Naive thymus-derived CD8-positive, alpha-beta T cell (primary cell): ENCODE data around the gene DLG4. TPM values are rescaled to one million over a fixed set of nuclear protein-coding genes. Genes with fewer than 3 reads are reported as not detected.
"Not testable (repeated sequence)": the region's sequence is repeated elsewhere in the genome, so short reads cannot be mapped to it uniquely, and the experiment has no call there.

Experiments used
- ATAC-seq, 2 donors: fragments of 150-1000 bp; cut with Tn5 transposase in 1 of 2; sonication (Bioruptor Pico), chemical (Tn5 transposase) in 1 of 2; 1 replicate in 1 of 2; 2 replicates in 1 of 2; pipeline ENCODE4 v1.10.0; 2021; ENCODE audit warnings: mild to moderate bottlenecking in 2 of 2, moderate library complexity in 2 of 2
- POLR2A ChIA-PET: fragments of 350-600 bp; sonication (Branson Sonifier 250); formaldehyde crosslinking; loops from one replicate; lab custom pipeline; 2021; ENCODE audit warnings: antibody characterized with exemption; lab: Charles Lee
- DNase-seq, 10 donors: peaks; one replicate each; pipeline versions ENCODE4 v3.0.0 to v3.0.0-alpha.2; 2020 to 2022
- H3K27ac Mint-ChIP-seq, 10 donors: one replicate each; pipeline ENCODE4 v1.8.0; 2020 to 2022; ENCODE audit warnings: mild to moderate bottlenecking in 10 of 10, mixed read lengths in 10 of 10, moderate library complexity in 4 of 10, inconsistent platforms in 1 of 10
- H3K27me3 Mint-ChIP-seq, 5 donors: one replicate each; pipeline ENCODE4 v1.8.0; 2021 to 2022; ENCODE audit warnings: mixed read lengths in 5 of 5
- H3K36me3 Mint-ChIP-seq, 3 donors: one replicate each; pipeline ENCODE4 v1.8.0; 2020 to 2022; ENCODE audit warnings: mixed read lengths in 3 of 3, mild to moderate bottlenecking in 2 of 3, inconsistent platforms in 1 of 3
- H3K4me1 Mint-ChIP-seq, 4 donors: one replicate each; pipeline ENCODE4 v1.8.0; 2021 to 2022; ENCODE audit warnings: mixed read lengths in 4 of 4
- H3K4me3 Mint-ChIP-seq, 10 donors: one replicate each; pipeline ENCODE4 v1.8.0; 2020 to 2022; ENCODE audit warnings: mild to moderate bottlenecking in 10 of 10, mixed read lengths in 10 of 10, moderate library complexity in 6 of 10, inconsistent platforms in 1 of 10
- H3K9me3 Mint-ChIP-seq, 9 donors: one replicate each; pipeline ENCODE4 v1.8.0; 2020 to 2022; ENCODE audit warnings: mixed read lengths in 9 of 9, mild to moderate bottlenecking in 3 of 9, inconsistent platforms in 1 of 9, moderate library complexity in 1 of 9
- polyA plus RNA-seq, 3 donors: library from polyadenylated mRNA; unstranded; fragments of 300-500 nt; fragmentation: Illumina TruSeq; gene quantifications; one replicate each; pipeline ENCODE4 v1.2.3, GENCODE V29; 2021
- total RNA-seq, 8 experiments: library from RNA in 2 of 8; stranded (reverse) in 2 of 8; gene quantifications; one replicate each; pipeline ENCODE4 v1.2.3 and lab custom pipeline; 2021 to 2026

The DLG4 gene
- total and polyA plus RNA-seq, 5 experiments from 2014 or later, result 0.24 to 10.2 (median 0.62) TPM

- H3K4me1 Mint-ChIP-seq, result peaks cover 21 to 53% (median 46%) of the 10 kb centered on the region in 4 donors
- no peaks in the 10 kb centered on the region for H3K27me3 Mint-ChIP-seq
- no peak for ATAC-seq
- peak overlapping the region in 7 of 10 donors; percentile 2 to 96 (median 91) for H3K4me3 Mint-ChIP-seq
- H3K9me3 Mint-ChIP-seq, result no peaks in the 10 kb centered on the region
- POLR2A ChIA-PET, result interaction anchor here (5.6 kb wide), 1 partner anchor 9 kb away, joined by 89 read pairs; the partner anchor contains the start of genes GABARAP and PHF23
- H3K27ac Mint-ChIP-seq, result peak overlapping the region in 5 of 10 donors; percentile 29 to 89 (median 52)
- H3K36me3 Mint-ChIP-seq, result peaks cover 0 to 33% (median 3%) of the 10 kb centered on the region in 3 donors
- peak in 1 of 10 donors; percentile 2 for DNase-seq
Measured at GRCh38 chr17:7248796-7249195, 29.2 kb upstream of the DLG4 start.

GRCh38 chr17:7246779-7247178 is 27.1 kb upstream of the DLG4 start:
- H3K27me3 Mint-ChIP-seq, result peaks cover 0 to 3% (median 0%) of the 10 kb centered on the region in 5 donors
- H3K27ac Mint-ChIP-seq, result peak overlapping the region in 4 of 10 donors; percentile 32 to 73 (median 70)
- peaks cover 0 to 32% (median 4%) of the 10 kb centered on the region in 3 donors for H3K36me3 Mint-ChIP-seq
- peak overlapping the region in 1 of 10 donors; percentile 54 for H3K4me3 Mint-ChIP-seq
- peaks cover 0 to 2% (median 0%) of the 10 kb centered on the region in 9 donors for H3K9me3 Mint-ChIP-seq
- no peak for ATAC-seq
- no peak for DNase-seq
- peaks cover 24 to 56% (median 44%) of the 10 kb centered on the region in 4 donors for H3K4me1 Mint-ChIP-seq
- POLR2A ChIA-PET, result interaction anchor here (0.6 to 5.6 kb wide), 4 partner anchors 7 to 374 kb away, joined by 3 to 89 read pairs (median 6); partner anchors contain the start of genes ACAP1, GABARAP and PHF23

DNA sequence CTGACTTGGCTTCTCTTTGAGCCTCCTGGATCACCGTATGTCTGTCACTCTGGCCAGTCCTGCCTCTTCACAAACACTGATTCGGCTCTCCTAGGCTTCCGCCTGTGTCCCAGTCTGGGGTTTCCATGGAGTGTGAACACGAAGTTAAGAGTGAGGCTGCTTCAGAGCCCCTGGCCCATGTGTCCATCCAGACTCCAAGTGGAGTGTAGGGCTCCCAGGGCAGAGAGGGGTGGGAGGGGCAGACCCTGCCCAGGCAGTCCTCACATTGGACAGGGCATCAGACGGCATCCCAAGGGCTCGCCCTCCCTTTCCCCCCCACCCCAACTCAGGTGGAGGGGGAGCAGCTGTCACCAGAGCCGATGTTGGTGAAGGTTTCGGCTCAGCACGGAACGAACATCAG is 24.2 kb upstream of the DLG4 start:
- Mint-ChIP-seq H3K27ac (peak overlapping the region in 7 of 10 donors; percentile 48 to 100 (median 98)), H3K36me3 (peaks cover 0 to 46% (median 4%) of the 10 kb centered on the region in 3 donors), H3K4me3 (peak overlapping the region in 3 of 10 donors; percentile 25 to 83 (median 59)), H3K4me1 (peaks cover 31 to 57% (median 46%) of the 10 kb centered on the region in 4 donors)
- POLR2A ChIA-PET, result interaction anchor here (1.5 to 18.2 kb wide), 4 partner anchors 9 to 50 kb away, joined by 3 to 371 read pairs (median 12); partner anchors contain the start of genes ACADVL and DLG4
- not testable (repeated sequence) for ATAC-seq, H3K27me3 Mint-ChIP-seq, H3K9me3 Mint-ChIP-seq, DNase-seq

- DNase-seq (no peak), ATAC-seq (no peak)
- POLR2A ChIA-PET, result interaction anchor here (1.3 to 18.2 kb wide), 8 partner anchors 6 to 208 kb away, joined by 3 to 371 read pairs (median 8); partner anchors contain the start of genes ACADVL, CTDNEP1, DLG4 and ELP5
- H3K4me3 Mint-ChIP-seq, result peak overlapping the region; percentile 79 to 98 (median 88)
- peaks cover 0 to 3% (median 0%) of the 10 kb centered on the region in 5 donors for H3K27me3 Mint-ChIP-seq
- peaks cover 0 to 2% (median 0%) of the 10 kb centered on the region in 9 donors for H3K9me3 Mint-ChIP-seq
- H3K4me1 Mint-ChIP-seq, result peaks cover 28 to 53% (median 41%) of the 10 kb centered on the region in 4 donors
- H3K36me3 Mint-ChIP-seq, result peaks cover 0 to 46% (median 4%) of the 10 kb centered on the region in 3 donors
- peak overlapping the region; percentile 88 to 100 (median 96) for H3K27ac Mint-ChIP-seq
Measured at GRCh38 chr17:7243453-7243729, 23.8 kb upstream of the DLG4 start.

GRCh38 chr17:7242717-7243452 is 23.2 kb upstream of the DLG4 start:
- peaks cover 0 to 46% (median 4%) of the 10 kb centered on the region in 3 donors for H3K36me3 Mint-ChIP-seq
- H3K4me3 Mint-ChIP-seq, result peak overlapping the region; percentile 83 to 100 (median 97)
- POLR2A ChIA-PET, result interaction anchor here (0.6 to 18.2 kb wide), 17 partner anchors 7 to 925 kb away, joined by 3 to 371 read pairs (median 4); partner anchors contain the start of genes ACADVL, ACAP1, CTDNEP1 and DLG4
- H3K27ac Mint-ChIP-seq, result peak overlapping the region; percentile 97 to 100 (median 99)
- ATAC-seq (peak; percentile 37 to 51), DNase-seq (peak; percentile 89 to 99 (median 92))
- H3K27me3 Mint-ChIP-seq, result peaks cover 0 to 3% (median 0%) of the 10 kb centered on the region in 5 donors
- H3K9me3 Mint-ChIP-seq, result peaks cover 0 to 2% (median 0%) of the 10 kb centered on the region in 9 donors
- H3K4me1 Mint-ChIP-seq, result peaks cover 28 to 51% (median 41%) of the 10 kb centered on the region in 4 donors

GRCh38 chr17:7241783-7242716 is 22.4 kb upstream of the DLG4 start, which contains the start of gene GABARAP:
Gene GABARAP, minus strand, starts transcription at chr17:7242449. Its CDS starts 119 bp downstream, at chr17:7242330.
- peak; percentile 16 to 29 for ATAC-seq
- peaks cover 0 to 2% (median 0%) of the 10 kb centered on the region in 9 donors for H3K9me3 Mint-ChIP-seq
- peak within 1 kb of the TSS; percentile 97 to 100 (median 99) for H3K27ac Mint-ChIP-seq
- peak within 1 kb of the TSS; percentile 83 to 100 (median 97) for H3K4me3 Mint-ChIP-seq
- H3K36me3 Mint-ChIP-seq, result peaks cover 0 to 49% (median 4%) of the 10 kb centered on the region in 3 donors
- H3K27me3 Mint-ChIP-seq, result peaks cover 0 to 3% (median 0%) of the 10 kb centered on the region in 5 donors
- peak; percentile 82 to 97 (median 90) for DNase-seq
- POLR2A ChIA-PET, result interaction anchor here (0.6 to 18.2 kb wide), 22 partner anchors 7 to 926 kb away, joined by 3 to 371 read pairs (median 4); partner anchors contain the start of genes ACADVL, ACAP1, CTDNEP1 and DLG4
- H3K4me1 Mint-ChIP-seq, result peaks cover 31 to 59% (median 44%) of the 10 kb centered on the region in 4 donors

GRCh38 chr17:7241090-7241733 is 21.6 kb upstream of the DLG4 start:
- peak overlapping the region; percentile 83 to 100 (median 97) for H3K4me3 Mint-ChIP-seq
- peaks cover 0 to 2% (median 0%) of the 10 kb centered on the region in 9 donors for H3K9me3 Mint-ChIP-seq
- peak overlapping the region; percentile 97 to 100 (median 99) for H3K27ac Mint-ChIP-seq
- ATAC-seq, result no peak
- no peak for DNase-seq
- H3K4me1 Mint-ChIP-seq, result peaks cover 35 to 60% (median 44%) of the 10 kb centered on the region in 4 donors
- peaks cover 0 to 3% (median 0%) of the 10 kb centered on the region in 5 donors for H3K27me3 Mint-ChIP-seq
- H3K36me3 Mint-ChIP-seq, result peaks cover 0 to 48% (median 2%) of the 10 kb centered on the region in 3 donors
- POLR2A ChIA-PET, result interaction anchor here (0.6 to 18.2 kb wide), 10 partner anchors 8 to 446 kb away, joined by 3 to 371 read pairs (median 4); partner anchors contain the start of genes ACADVL, ACAP1, CTDNEP1 and DLG4

DNA sequence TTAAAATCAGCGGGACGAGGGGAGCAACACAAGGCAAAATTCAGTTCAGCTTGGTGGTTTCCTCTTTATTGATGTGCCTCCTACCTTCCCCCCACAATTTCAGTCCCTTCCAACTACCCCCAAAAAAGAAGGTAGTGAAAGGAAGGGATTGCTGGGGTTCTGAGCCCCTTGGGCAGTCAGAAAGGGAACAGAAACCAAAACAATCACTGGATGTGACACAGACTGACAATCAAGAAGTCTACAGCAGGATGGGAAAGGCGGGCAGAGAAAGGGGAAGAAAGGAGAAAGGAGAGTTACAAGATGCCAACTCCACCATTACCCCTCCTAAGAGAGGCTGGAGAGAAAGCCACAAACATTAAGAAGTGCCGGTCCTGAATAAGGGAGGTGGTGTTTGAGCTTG is 20.7 kb upstream of the DLG4 start:
- peak overlapping the region; percentile 83 to 100 (median 96) for H3K4me3 Mint-ChIP-seq
- POLR2A ChIA-PET, result interaction anchor here (1.1 to 18.2 kb wide), 7 partner anchors 9 to 447 kb away, joined by 3 to 371 read pairs (median 4); partner anchors contain the start of genes ACADVL, CLDN7, CTDNEP1 and DLG4
- ATAC-seq, result no peak
- peaks cover 0 to 45% (median 2%) of the 10 kb centered on the region in 3 donors for H3K36me3 Mint-ChIP-seq
- peak overlapping the region; percentile 81 to 100 (median 99) for H3K27ac Mint-ChIP-seq
- H3K27me3 Mint-ChIP-seq, result peaks cover 0 to 3% (median 0%) of the 10 kb centered on the region in 5 donors
- H3K9me3 Mint-ChIP-seq, result peaks cover 0 to 2% (median 0%) of the 10 kb centered on the region in 9 donors
- DNase-seq, result no peak
- peaks cover 40 to 65% (median 52%) of the 10 kb centered on the region in 4 donors for H3K4me1 Mint-ChIP-seq

DNA sequence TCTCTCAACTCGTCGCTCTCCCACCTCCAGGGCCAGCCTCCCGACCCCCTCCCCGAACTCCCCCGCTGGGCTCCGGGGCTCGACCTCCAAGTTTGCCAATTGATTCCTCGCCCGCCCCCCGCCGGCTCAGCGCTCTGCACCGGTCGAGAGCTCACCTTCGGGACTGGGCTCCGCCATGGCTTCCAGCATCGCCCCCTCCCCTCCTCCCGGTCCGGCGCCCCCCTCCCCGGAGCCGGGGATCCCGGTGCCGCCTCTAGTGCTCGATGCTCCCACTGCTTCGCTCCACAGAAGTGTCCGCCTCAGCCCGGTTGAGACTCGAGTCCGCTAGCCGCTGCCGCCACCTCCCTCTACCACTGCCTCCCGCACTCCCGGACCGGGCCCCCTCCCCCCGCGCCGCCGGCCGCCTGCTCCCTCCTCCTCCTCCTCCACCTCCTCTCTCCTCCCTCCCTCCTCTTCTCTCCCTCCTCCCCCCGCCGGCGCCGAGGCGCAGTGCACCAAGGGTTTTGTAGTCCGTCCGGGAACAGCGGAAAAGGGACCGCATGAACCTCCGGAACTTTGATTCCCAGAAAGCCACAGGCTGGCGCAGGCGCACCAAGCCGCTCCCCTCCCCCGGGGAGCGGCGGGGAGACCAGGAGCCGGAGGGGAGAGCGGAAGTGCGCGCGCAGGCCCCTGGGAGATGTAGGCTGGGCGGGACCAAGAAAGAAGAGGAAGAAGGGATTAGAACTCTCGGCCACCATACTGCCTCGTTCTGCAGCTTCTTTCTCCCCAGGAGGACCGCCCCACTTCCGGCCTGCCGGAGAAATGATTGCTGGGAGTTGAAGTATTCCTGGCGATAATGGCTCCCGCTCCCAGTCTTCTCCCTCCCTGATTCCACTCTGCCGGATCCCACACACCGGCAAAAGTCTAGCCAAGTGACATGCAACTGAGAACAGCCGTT is 19.7 kb upstream of the DLG4 start, which contains the start of gene PHF23:
Gene PHF23, minus strand, starts transcription at position 367 of the 937 bp plus-strand sequence. Its CDS starts 178 bp downstream, at position 189.
- peaks cover 0 to 45% (median 2%) of the 10 kb centered on the region in 3 donors for H3K36me3 Mint-ChIP-seq
- peak; percentile 51 to 67 for ATAC-seq
- peaks cover 0 to 2% (median 0%) of the 10 kb centered on the region in 9 donors for H3K9me3 Mint-ChIP-seq
- peak within 1 kb of the TSS; percentile 81 to 100 (median 98) for H3K27ac Mint-ChIP-seq
- peak; percentile 92 to 98 (median 96) for DNase-seq
- H3K27me3 Mint-ChIP-seq, result peaks cover 0 to 4% (median 0%) of the 10 kb centered on the region in 5 donors
- POLR2A ChIA-PET, result interaction anchor here (0.6 to 18.2 kb wide), 23 partner anchors 10 to 1753 kb away, joined by 3 to 371 read pairs (median 4); partner anchors contain the start of genes ACADVL, ACAP1, CLDN7 and CTDNEP1
- H3K4me3 Mint-ChIP-seq, result peak within 1 kb of the TSS; percentile 83 to 100 (median 96)
- peaks cover 46 to 75% (median 63%) of the 10 kb centered on the region in 4 donors for H3K4me1 Mint-ChIP-seq
